SJCRH30 (cell line): ENCODE measurements around the gene MAP4K2. TPM values are rescaled to one million over a fixed set of nuclear protein-coding genes. Genes with fewer than 3 reads are reported as not detected.
"Not testable (repeated sequence)": the region's sequence is repeated elsewhere in the genome, so short reads cannot be mapped to it uniquely, and the experiment has no call there.

ENCODE experiments used
- DNase-seq, 2 experiments: peaks; one replicate each; pipeline ENCODE4 v3.0.0-alpha.2; 2015 to 2020
- H3K27ac ChIP-seq: fragments of 250-450 bp; sonication (Bioruptor Pico); 2 replicates; pipeline ENCODE4 v1.5.1; 2020; ENCODE audit warnings: mild to moderate bottlenecking, moderate library complexity
- H3K27me3 ChIP-seq: fragments of 250-450 bp; sonication (Bioruptor Pico); 2 replicates; pipeline ENCODE4 v1.5.1; 2020; ENCODE audit warnings: mild to moderate bottlenecking, moderate library complexity
- H3K36me3 ChIP-seq: fragments of 250-450 bp; sonication (Bioruptor Pico); 2 replicates; pipeline ENCODE4 v1.5.1; 2020; ENCODE audit warnings: mild to moderate bottlenecking, moderate library complexity
- H3K4me1 ChIP-seq: fragments of 250-450 bp; sonication (Bioruptor Pico); 2 replicates; pipeline ENCODE4 v1.5.1; 2020; ENCODE audit warnings: mild to moderate bottlenecking, moderate library complexity
- H3K4me3 ChIP-seq: fragments of 250-450 bp; sonication (Bioruptor Pico); 2 replicates; pipeline ENCODE4 v1.5.1; 2020; ENCODE audit warnings: mild to moderate bottlenecking, moderate library complexity
- H3K9me3 ChIP-seq: fragments of 250-450 bp; sonication (Bioruptor Pico); replicated peaks from 2 replicates; pipeline ENCODE4 v1.5.1; 2020; ENCODE audit warnings: mild to moderate bottlenecking, moderate library complexity
- total RNA-seq: library from RNA; depleted of rRNA; stranded (reverse); fragments of >200 nt; shearing (Covaris generic); gene quantifications from 2 replicates; pipeline ENCODE4 v1.2.3, GENCODE V29; 2014; rRNA removed

Gene MAP4K2
- total RNA-seq: 8.9 and 9.6 TPM in 2 replicates

GRCh38 chr11:64803158-64803845, at the start of gene MAP4K2:
MAP4K2 (minus strand) TSS chr11:64803214; CDS start chr11:64803149, 65 bp downstream.
- Histone ChIP-seq H3K36me3 (0 out of 2 replicates have a peak, but pooled peaks cover 2% of the 10 kb centered on the region), H3K27ac (peak within 1 kb of the TSS; percentile 16; the same call in 1 of the 2 replicates), H3K4me3 (peak within 1 kb of the TSS; percentile 63), H3K27me3 (no peaks in the 10 kb centered on the region), H3K4me1 (peaks cover 5% of the 10 kb centered on the region; the same call in 1 of the 2 replicates), H3K9me3 (no peaks in the 10 kb centered on the region)
- DNase-seq: peak; percentile 85 to 88

DNA sequence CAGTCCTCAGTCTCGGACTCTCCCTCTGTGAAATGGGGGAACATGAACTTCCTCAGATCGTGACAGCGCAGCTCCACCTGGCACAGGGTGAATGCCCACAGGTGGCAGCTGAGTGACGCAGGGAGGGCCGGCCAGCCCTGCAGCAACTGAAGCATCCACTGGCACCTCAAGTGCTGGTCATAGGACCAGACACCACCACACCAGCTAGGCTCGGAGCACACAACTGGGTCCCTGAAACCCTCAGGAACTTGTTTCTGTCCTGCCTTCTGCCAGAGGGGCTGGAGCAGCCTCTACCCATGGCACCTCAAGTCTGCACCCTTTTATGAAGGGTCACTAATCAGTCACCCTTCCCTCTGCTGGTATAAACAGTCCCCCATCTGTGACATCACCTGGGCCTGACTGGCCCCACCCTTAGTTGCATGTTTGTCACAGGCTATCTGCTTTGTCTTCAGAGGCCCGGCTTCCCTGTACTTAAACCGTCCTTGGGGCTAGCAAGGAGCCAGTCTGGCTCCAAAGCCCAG, 48.9 kb upstream of the MAP4K2 start:
- H3K4me3 ChIP-seq: no peak overlapping the region
- no peaks in the 10 kb centered on the region for H3K27me3 ChIP-seq
- no peak overlapping the region for H3K27ac ChIP-seq
- no peaks in the 10 kb centered on the region for H3K9me3 ChIP-seq
- no peak for DNase-seq
- peaks cover 20% of the 10 kb centered on the region; the same call in 1 of the 2 replicates for H3K36me3 ChIP-seq
- peaks cover 43% of the 10 kb centered on the region for H3K4me1 ChIP-seq

GRCh38 chr11:64850979-64851567, 48.1 kb upstream of the MAP4K2 start:
- DNase-seq: peak; percentile 47 to 60
- Histone ChIP-seq H3K27ac (no peak overlapping the region), H3K9me3 (no peaks in the 10 kb centered on the region), H3K4me1 (peaks cover 34% of the 10 kb centered on the region), H3K27me3 (no peaks in the 10 kb centered on the region), H3K4me3 (no peak overlapping the region), H3K36me3 (peaks cover 19% of the 10 kb centered on the region; the same call in 1 of the 2 replicates)

DNA sequence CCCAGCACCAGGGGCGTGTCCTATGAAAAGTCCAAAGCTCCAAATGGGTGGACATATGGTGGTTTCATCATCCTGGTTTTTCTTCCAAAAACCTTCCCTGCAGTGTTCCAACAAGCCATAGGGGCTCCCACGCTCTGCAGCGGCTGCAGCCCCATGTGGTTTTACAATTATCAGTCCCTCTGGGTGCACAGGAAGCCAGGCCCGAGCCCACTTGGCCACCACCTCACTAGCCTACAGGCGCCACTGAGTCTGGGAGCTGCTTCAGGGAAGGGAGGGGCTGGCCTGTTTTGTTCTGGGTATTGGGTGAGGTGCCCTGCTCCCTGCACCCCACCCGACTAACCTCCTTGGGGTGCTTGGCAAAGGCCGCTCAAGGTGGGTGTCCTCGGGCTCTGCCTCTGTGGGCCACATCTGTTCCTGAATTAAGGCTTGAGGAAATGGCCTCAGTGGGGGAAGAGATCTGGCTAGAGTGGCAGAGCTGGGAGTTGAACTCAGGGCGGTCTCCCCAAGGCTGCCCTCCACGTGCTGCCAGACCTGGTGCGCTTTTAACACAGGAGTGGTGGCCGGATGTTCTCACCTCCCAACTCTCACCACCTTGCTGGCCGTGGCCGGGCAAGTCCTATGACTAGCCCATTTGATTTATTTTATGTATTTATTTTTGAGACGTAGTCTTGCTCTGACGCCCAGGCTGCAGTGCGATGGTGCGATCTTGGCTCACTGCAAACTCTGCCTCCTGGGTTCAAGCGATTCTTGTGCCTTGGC, 46.8 kb upstream of the MAP4K2 start:
- H3K36me3 ChIP-seq: peaks cover 14% of the 10 kb centered on the region; the same call in 1 of the 2 replicates
- H3K4me1 ChIP-seq: peaks cover 22% of the 10 kb centered on the region
- no peak for DNase-seq
- no peaks in the 10 kb centered on the region for H3K9me3 ChIP-seq
- no peaks in the 10 kb centered on the region for H3K27me3 ChIP-seq
- no peak overlapping the region for H3K4me3 ChIP-seq
- no peak overlapping the region for H3K27ac ChIP-seq

DNA sequence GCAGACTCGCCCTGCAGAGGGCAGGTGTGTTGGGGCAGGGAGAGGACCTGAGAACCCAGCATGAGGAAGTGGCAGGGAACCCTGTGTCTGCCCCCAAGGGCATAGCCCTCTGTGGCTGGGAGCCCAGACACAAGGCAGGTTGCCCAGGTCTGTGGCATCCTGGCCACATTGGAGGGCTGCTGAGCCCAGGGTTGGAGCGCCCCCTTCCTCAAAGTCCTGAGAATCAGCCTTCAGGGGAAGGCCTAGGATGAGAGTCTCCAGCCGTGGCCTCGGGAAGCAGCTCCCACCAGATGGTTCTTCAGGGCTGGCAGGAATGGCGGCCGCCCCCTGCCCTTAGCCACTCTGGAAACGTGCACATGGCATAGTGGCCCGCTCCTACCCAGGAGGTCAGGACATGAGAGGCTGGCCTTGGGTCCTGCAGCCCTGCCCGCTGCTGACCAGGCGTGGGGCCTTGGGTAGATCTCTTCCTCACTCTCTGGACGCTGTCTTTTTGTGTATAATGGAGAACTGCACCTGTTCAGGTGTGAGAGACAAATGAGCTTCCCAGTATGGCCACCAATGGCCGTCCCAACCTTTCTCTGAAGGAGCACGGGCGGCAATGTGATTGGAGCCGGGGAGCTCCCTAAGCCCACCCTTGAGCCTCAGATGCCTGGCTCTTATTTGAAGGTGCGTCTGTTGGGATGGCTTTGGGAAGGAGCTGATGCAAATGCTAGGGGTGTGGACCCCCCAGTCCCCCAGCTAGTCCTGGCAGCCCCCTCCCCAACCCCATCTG, 46.0 kb upstream of the MAP4K2 start:
- Histone ChIP-seq H3K27ac (no peak overlapping the region), H3K27me3 (no peaks in the 10 kb centered on the region), H3K4me1 (peaks cover 15% of the 10 kb centered on the region), H3K9me3 (no peaks in the 10 kb centered on the region), H3K36me3 (peaks cover 11% of the 10 kb centered on the region; the same call in 1 of the 2 replicates), H3K4me3 (no peak overlapping the region)
- no peak for DNase-seq

- Histone ChIP-seq H3K4me3 (no peak overlapping the region), H3K36me3 (peaks cover 5% of the 10 kb centered on the region; the same call in 1 of the 2 replicates), H3K9me3 (no peaks in the 10 kb centered on the region), H3K4me1 (peaks cover 21% of the 10 kb centered on the region), H3K27ac (no peak overlapping the region), H3K27me3 (no peaks in the 10 kb centered on the region)
- no peak for DNase-seq
Measured at GRCh38 chr11:64848214-64848825, 45.3 kb upstream of the MAP4K2 start.

GRCh38 chr11:64846998-64847666, 44.1 kb upstream of the MAP4K2 start:
- Histone ChIP-seq H3K9me3 (no peaks in the 10 kb centered on the region), H3K27ac (no peak overlapping the region), H3K36me3 (no peaks in the 10 kb centered on the region), H3K4me3 (no peak overlapping the region), H3K4me1 (peaks cover 32% of the 10 kb centered on the region), H3K27me3 (no peaks in the 10 kb centered on the region)
- peak; percentile 94 to 97 for DNase-seq

- DNase-seq, H3K36me3 ChIP-seq, H3K4me3 ChIP-seq, H3K27ac ChIP-seq, H3K27me3 ChIP-seq, H3K9me3 ChIP-seq: not testable (repeated sequence)
- peaks cover 22% of the 10 kb centered on the region for H3K4me1 ChIP-seq
Measured at GRCh38 chr11:64845776-64846129, 42.7 kb upstream of the MAP4K2 start.

- Histone ChIP-seq H3K4me1 (peaks cover 19% of the 10 kb centered on the region), H3K4me3 (no peak overlapping the region), H3K27me3 (no peaks in the 10 kb centered on the region), H3K9me3 (no peaks in the 10 kb centered on the region), H3K36me3 (no peaks in the 10 kb centered on the region), H3K27ac (no peak overlapping the region)
- DNase-seq: no peak
Measured at GRCh38 chr11:64845129-64845775, 42.2 kb upstream of the MAP4K2 start.

- Histone ChIP-seq H3K9me3 (no peaks in the 10 kb centered on the region), H3K27me3 (no peaks in the 10 kb centered on the region), H3K4me1 (peaks cover 18% of the 10 kb centered on the region), H3K27ac (no peak within 1 kb of the TSS), H3K36me3 (no peaks in the 10 kb centered on the region), H3K4me3 (no peak within 1 kb of the TSS)
- DNase-seq: peak; percentile 68 to 76
Measured at GRCh38 chr11:64844330-64845128, 41.5 kb upstream of the MAP4K2 start, which contains the start of gene CDC42BPG. CDC42BPG (minus strand) TSS chr11:64844653; CDS start chr11:64844569, 84 bp downstream.

GRCh38 chr11:64843686-64844329, 40.8 kb upstream of the MAP4K2 start:
- Histone ChIP-seq H3K4me1 (peaks cover 18% of the 10 kb centered on the region), H3K27ac (no peak overlapping the region), H3K9me3 (no peaks in the 10 kb centered on the region), H3K27me3 (no peaks in the 10 kb centered on the region), H3K4me3 (no peak overlapping the region), H3K36me3 (no peaks in the 10 kb centered on the region)
- DNase-seq: no peak
